ENCODE results near the gene PNMT. TPM values are rescaled to one million over a fixed set of nuclear protein-coding genes. Genes with fewer than 3 reads are reported as not detected.
A peak's percentile ranks its signal among the peaks of the same experiment; 100 is the strongest.

PNMT gene
- total and polyA plus RNA-seq, 2 donors (not counting 3 experiments of a cell fraction or from before 2014, with no cell fraction given) = 0.11 TPM; not detected in 1

DNA sequence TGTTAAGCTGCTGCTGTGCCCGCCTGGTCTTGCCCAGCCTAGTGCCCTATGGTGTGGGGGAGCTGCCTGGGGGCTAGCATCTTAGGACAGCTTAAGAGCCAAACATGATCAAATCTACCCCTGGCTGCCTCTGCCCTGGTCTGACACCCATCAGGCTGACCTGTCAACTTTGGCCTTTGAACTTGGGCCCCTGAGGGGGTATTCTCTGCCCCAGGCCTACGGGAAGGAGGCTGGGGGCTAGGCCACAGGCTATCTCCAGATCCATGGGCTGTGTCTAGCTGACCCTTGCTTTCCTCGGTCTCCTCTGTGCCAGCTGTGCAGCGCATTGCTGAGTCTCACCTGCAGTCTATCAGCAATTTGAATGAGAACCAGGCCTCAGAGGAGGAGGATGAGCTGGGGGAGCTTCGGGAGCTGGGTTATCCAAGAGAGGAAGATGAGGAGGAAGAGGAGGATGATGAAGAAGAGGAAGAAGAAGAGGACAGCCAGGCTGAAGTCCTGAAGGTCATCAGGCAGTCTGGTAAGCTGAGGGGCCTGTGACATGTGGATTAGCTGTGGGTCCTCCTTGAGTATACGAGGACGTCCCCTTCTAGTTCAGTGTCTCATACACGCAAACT lies 34.6 kb upstream of the PNMT start:
- Histone ChIP-seq H3K27ac (ENCODE audit: insufficient read depth, low read depth, low read length) (no peak overlapping the region), H3K27me3 (ENCODE audit: control insufficient read depth in 2 of 2, insufficient read depth in 2 of 2, low read length in 2 of 2) (peaks cover 18 to 29% of the 10 kb centered on the region in 2 experiments), H3K79me2 (ENCODE audit: control insufficient read depth, insufficient read depth, low read length) (peaks cover 12% of the 10 kb centered on the region), H3K36me3 (ENCODE audit: control insufficient read depth in 2 of 2, extremely low read depth in 1 of 2, insufficient read depth in 2 of 2, low read length in 2 of 2) (no peaks in the 10 kb centered on the region), H4K20me1 (replicated peaks; ENCODE audit: control insufficient read depth, extremely low read depth, insufficient read depth, low read length) (no peaks in the 10 kb centered on the region), H3K9me3 (replicated peaks; ENCODE audit: control insufficient read depth, insufficient read depth, low read length) (no peaks in the 10 kb centered on the region), H2AFZ (ENCODE audit: low read depth, low read length) (no peak overlapping the region), H3K4me1 (ENCODE audit: control insufficient read depth, extremely low read depth, insufficient read depth, low read length) (peaks cover 14% of the 10 kb centered on the region), H3K9me1 (replicated peaks; ENCODE audit: control insufficient read depth, extremely low read depth, insufficient read depth, low read length) (no peaks in the 10 kb centered on the region), H3K4me3 (replicated peaks in 1 of 3; ENCODE audit: insufficient read depth in 1 of 3, low read depth in 1 of 3, low read length in 3 of 3) (no peak overlapping the region), H3K4me2 (ENCODE audit: insufficient read depth, low read length) (no peak overlapping the region), H3K9ac (replicated peaks; ENCODE audit: extremely low read depth, insufficient read depth, low read length) (no peak overlapping the region)
- no TSS peak for BruUV-seq (replicated peaks)
- intact Hi-C loops (cut with micrococcal nuclease) (no loop called here), dilution Hi-C loops (cut with MboI; ENCODE audit: extremely low pct_ligation_motif_present, low sequenced_read_pairs) (loop anchor here (10.0 kb wide), 1 partner anchor 111 kb away; no protein-coding TSS in a partner anchor)
- FAIRE-seq (no peak), DNase-seq (ENCODE audit: low read depth, low spot score) (no peak)
- ChIA-PET POLR2A (no interaction called here), CTCF (interaction anchor here (0.7 to 6.4 kb wide), 10 partner anchors 9 to 96 kb away, joined by 3 to 141 read pairs (median 6); partner anchors contain the start of gene MIEN1)
- TF ChIP-seq, protein P1, sequence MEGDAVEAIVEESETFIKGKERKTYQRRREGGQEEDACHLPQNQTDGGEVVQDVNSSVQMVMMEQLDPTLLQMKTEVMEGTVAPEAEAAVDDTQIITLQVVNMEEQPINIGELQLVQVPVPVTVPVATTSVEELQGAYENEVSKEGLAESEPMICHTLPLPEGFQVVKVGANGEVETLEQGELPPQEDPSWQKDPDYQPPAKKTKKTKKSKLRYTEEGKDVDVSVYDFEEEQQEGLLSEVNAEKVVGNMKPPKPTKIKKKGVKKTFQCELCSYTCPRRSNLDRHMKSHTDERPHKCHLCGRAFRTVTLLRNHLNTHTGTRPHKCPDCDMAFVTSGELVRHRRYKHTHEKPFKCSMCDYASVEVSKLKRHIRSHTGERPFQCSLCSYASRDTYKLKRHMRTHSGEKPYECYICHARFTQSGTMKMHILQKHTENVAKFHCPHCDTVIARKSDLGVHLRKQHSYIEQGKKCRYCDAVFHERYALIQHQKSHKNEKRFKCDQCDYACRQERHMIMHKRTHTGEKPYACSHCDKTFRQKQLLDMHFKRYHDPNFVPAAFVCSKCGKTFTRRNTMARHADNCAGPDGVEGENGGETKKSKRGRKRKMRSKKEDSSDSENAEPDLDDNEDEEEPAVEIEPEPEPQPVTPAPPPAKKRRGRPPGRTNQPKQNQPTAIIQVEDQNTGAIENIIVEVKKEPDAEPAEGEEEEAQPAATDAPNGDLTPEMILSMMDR (IDR thresholded peaks at IDR 0.05; ENCODE audit: extremely low read depth in 1 of 2, insufficient read depth in 1 of 2, low read depth in 1 of 2, low read length in 2 of 2) = no peak
- peak; percentile 10 for TF ChIP-seq EZH2 (IDR thresholded peaks at IDR 0.05; ENCODE audit: borderline replicate concordance, low read depth, low read length, severe bottlenecking)

DNA sequence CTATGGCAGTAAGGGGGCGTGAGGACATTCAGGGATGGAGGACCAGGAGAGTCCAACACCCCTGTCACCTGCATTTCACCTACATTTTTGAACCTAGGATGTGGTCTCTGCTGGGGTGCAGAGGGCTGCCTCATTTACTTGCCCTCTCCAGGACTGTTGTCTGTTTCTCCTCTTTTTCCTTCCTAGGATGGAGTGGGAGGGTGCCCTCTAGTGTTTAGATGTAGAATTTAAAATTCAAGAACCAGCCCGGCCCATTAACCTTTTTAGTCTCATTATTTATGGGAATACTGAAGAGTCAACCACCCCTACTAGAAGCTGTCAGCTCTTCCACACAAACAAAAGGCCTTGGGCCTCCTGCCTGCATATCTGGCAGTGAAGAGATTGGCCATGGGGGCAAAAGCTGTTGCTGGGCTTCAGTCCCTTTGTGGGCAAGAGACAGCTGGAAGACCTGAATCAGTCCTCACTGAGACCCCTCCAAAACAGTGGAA lies 33.8 kb upstream of the PNMT start:
- Histone ChIP-seq H3K79me2 (ENCODE audit: control insufficient read depth, insufficient read depth, low read length) (peaks cover 13% of the 10 kb centered on the region), H3K27me3 (ENCODE audit: control insufficient read depth in 2 of 2, insufficient read depth in 2 of 2, low read length in 2 of 2) (peaks cover 11 to 22% of the 10 kb centered on the region in 2 experiments), H3K9me3 (replicated peaks; ENCODE audit: control insufficient read depth, insufficient read depth, low read length) (no peaks in the 10 kb centered on the region), H2AFZ (ENCODE audit: low read depth, low read length) (no peak overlapping the region), H3K4me1 (ENCODE audit: control insufficient read depth, extremely low read depth, insufficient read depth, low read length) (peaks cover 14% of the 10 kb centered on the region), H3K36me3 (ENCODE audit: control insufficient read depth in 2 of 2, extremely low read depth in 1 of 2, insufficient read depth in 2 of 2, low read length in 2 of 2) (no peaks in the 10 kb centered on the region), H3K4me2 (ENCODE audit: insufficient read depth, low read length) (no peak overlapping the region), H3K9ac (replicated peaks; ENCODE audit: extremely low read depth, insufficient read depth, low read length) (no peak overlapping the region), H4K20me1 (replicated peaks; ENCODE audit: control insufficient read depth, extremely low read depth, insufficient read depth, low read length) (no peaks in the 10 kb centered on the region), H3K9me1 (replicated peaks; ENCODE audit: control insufficient read depth, extremely low read depth, insufficient read depth, low read length) (no peaks in the 10 kb centered on the region), H3K4me3 (replicated peaks in 1 of 3; ENCODE audit: insufficient read depth in 1 of 3, low read depth in 1 of 3, low read length in 3 of 3) (no peak overlapping the region), H3K27ac (ENCODE audit: insufficient read depth, low read depth, low read length) (no peak overlapping the region)
- ChIA-PET POLR2A (no interaction called here), CTCF (interaction anchor here (0.7 to 6.4 kb wide), 16 partner anchors 10 to 124 kb away, joined by 3 to 141 read pairs (median 5); partner anchors contain the start of genes ERBB2 and MIEN1)
- FAIRE-seq (peak; percentile 74), DNase-seq (ENCODE audit: low read depth, low spot score) (peak; percentile 47)
- TF ChIP-seq, protein P1 (IDR thresholded peaks at IDR 0.05; ENCODE audit: extremely low read depth in 1 of 2, insufficient read depth in 1 of 2, low read depth in 1 of 2, low read length in 2 of 2) = peak; percentile 63 to 64
- TF ChIP-seq FOS (IDR thresholded peaks at IDR 0.05; ENCODE audit: borderline replicate concordance, insufficient read depth, low read length) = no peak
- intact Hi-C loops (cut with micrococcal nuclease) (no loop called here), dilution Hi-C loops (cut with MboI; ENCODE audit: extremely low pct_ligation_motif_present, low sequenced_read_pairs) (loop anchor here (10.0 kb wide), 1 partner anchor 110 kb away; no protein-coding TSS in a partner anchor)
- BruUV-seq (replicated peaks) = no TSS peak

Data from endothelial cell of umbilical vein (primary cell).